Limb (tissue), 2 donors: Measurements from ENCODE around the gene ZBTB46.

Source experiments
- DNase-seq, 2 donors: peaks; one replicate each; pipeline ENCODE4 v3.0.0-alpha.2; 2016; ENCODE audit errors: extremely low spot score in 2 of 2

The ZBTB46 gene

DNA sequence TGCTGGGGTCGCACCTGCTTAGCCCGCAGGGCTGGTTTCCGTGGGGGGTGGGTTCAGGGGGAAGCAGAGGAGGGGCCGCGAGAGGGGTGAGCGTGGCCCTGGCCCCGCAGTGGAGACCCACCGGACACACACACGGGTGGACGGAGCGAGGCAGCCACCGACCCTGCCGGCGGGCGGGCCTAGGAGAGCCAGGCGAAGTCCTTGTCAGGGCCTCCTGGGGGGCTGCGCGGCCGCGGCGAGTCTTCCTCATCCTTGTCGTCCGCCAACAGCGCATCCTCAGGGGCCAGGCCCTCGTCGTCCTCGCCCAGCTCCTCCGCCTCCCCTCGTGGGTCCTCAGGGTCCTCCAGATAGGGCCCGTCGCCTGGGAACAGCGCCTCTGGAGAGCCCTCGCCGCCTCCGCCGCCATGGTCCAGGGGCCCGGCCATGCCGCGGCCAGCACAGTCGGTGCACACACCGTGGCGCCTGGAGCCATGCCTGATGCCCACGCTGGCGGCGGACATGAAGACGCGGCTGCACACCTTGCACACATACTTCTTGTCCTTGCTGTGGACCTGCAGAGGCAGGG is 84.2 kb downstream of the ZBTB46 start:
- no peak for DNase-seq

DNA sequence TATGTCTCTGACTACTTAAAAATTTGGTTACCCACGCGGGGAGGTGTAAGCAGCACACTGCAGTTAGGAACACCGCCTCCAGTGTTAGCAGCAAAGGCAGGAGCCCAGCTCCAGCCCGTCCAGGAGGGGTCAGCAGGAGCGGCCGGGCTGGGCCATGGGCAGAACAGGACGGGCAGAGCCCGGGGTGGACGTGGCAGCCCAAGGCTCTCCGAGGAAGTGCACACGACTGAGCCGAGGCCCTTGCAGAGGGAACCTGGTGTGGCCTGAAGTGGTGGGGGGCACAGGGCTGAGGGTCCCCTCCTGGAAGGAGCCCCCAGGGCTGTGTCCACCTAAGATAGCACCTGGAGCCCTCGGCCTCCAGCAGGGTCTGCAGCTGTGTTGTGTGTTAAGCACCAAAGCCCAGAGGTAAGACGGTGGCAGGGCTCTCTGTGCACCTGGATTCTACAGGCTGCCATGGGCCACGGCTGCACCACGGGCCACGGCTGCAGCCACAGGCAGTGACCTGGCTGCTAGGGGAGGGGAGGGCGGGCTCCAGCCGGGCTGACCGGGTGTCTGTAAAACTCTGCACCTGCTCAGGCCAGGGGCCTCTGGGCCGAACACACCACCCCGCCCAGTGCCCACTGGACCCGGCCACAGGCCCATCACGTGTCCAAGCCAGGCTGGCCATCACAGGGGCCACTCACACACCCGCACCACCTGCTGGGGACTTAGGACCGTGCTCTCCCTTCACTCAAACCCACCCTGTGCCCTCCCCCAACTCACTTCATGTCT is 84.9 kb downstream of the ZBTB46 start:
- DNase-seq, result no peak

DNA sequence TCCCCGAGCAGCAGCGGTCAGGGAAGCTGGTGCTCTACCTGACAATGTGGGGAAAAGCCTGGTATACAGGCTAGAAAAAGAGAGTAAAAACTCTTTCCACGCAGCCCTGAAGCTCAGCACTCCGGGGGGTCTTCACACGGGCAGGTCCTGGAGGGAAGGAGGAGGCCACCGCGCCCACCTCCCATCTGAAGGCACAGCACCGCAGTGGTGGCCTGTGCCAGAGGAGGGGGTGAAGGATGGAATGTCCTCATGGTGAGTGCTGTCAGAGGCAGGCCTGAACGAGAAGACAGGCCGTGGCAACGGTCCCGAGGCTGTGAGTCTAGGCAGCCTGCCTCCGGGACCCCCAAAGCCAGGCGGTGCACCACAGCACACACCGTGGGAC is 85.6 kb downstream of the ZBTB46 start:
- DNase-seq, result peak in 1 of 2 donors; percentile 20

DNA sequence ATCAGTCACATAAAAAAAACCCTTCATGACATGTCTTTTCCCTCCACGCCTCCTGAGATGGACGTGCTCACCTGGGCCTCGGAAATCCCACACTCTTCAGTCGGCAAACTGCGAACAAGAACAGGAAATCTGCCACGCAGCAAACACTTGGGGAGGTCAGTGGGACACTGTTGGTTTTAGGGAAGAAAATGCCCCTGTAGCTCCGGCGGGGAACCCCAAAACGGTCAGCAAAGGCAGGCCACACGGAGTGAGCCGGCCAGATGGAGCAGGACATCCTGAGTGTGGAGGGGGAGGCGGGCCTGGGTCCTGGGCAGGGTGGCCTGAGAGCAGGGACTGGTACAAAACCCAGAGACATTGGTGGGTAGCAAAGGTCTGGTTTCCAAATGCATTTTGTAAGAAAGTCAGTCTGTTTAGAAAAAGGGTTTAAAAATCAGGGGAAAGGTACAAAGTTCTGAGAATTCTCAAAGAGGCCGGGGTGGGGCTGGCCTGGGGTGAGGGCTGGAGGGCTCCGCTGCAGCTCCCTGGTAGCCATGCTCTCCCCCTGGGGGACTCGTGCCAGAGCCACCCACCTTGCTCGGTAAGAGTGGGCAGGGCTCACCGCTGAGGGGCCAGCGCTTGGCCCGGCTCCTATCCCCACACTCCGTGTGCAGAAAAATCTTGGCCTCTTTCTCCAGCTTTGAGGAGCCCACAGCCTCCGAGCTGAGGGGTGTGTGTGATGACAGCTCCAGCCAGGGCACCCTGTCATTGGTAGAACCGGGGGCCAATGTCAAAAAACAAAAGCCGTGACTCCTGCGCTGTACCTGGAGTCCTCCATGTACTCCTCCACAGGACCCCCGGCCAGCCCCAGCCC is 86.3 kb downstream of the ZBTB46 start:
- peak in 1 of 2 donors; percentile 20 for DNase-seq

DNA sequence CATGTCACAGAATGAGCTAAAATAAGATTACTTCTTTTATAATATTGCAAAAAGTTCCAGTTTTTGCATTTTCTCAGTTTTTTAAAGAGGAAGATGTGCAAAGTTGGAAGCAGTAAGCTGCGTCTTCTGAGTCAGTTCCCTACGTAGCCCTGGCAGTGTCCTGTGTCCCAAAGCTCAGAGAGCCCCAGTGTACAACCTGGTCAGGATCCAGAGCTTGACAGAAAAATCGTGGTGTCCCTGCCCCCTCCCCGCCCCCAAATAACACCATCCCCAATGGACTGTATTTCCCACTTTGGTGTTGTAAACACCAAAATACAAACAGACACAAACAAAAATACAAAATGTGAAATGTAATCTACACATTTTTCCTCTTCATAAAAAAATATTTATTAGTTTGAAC is 86.9 kb downstream of the ZBTB46 start:
- DNase-seq, result no peak

DNA sequence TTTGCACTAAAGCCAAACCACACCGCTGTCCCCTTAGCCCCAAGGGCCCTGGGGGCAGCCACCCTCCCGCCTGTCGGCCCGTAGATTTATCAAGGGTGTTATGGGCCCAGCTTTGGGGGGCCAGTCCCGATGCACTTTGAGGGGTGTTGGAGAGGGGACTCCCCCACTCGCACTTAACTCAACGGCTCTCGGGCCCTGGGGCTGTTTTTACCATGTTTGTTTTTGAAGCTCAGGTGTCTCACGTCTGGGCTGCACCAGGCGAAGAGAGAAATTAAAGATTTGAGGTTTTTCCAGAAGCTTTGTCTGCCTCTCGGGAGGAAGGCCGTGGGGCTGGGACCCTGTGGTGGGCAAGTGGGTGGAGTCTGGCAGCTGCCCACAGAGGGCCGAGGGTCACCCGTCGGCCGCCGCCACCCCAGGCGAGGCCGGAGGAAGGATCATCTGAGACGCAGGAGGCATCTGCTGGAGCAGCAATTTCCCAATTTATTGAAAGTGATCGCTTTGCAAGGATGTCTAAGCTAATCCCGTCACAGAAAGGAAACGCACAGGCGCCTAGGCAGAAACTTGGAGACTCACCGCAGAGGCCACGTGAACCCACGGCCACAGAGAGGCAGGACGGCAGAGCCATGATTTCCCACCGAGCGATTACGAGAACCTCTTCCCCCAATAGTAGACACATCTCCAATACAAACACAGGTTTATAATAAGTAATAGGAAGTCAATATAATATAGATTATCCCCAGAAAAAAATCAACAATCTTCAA is 87.7 kb downstream of the ZBTB46 start:
- no peak for DNase-seq

DNA sequence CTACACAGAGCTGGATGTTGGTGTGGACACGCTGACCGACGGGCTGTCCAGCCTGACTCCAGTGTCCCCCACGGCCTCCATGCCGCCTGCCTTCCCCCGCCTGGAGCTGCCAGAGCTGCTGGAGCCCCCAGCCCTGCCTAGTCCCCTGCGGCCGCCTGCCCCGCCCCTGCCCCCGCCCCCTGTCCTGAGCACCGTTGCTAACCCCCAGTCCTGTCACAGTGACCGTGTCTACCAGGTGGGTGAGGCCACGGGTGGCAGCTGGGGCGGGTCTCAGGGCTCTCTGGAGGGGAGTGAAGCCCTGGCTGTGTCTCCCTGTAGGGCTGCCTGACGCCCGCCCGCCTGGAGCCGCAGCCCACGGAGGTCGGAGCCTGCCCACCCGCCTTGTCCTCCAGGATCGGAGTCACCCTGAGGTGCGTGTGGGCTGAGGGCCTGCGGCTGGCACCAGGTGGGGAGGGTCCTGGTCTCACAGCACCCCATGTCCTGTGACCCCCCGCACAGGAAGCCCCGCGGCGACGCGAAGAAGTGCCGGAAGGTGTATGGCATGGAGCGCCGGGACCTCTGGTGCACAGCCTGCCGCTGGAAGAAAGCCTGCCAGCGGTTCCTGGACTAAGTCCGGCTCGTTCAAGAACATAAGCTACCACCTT is 88.6 kb downstream of the ZBTB46 start:
- no peak for DNase-seq

DNA sequence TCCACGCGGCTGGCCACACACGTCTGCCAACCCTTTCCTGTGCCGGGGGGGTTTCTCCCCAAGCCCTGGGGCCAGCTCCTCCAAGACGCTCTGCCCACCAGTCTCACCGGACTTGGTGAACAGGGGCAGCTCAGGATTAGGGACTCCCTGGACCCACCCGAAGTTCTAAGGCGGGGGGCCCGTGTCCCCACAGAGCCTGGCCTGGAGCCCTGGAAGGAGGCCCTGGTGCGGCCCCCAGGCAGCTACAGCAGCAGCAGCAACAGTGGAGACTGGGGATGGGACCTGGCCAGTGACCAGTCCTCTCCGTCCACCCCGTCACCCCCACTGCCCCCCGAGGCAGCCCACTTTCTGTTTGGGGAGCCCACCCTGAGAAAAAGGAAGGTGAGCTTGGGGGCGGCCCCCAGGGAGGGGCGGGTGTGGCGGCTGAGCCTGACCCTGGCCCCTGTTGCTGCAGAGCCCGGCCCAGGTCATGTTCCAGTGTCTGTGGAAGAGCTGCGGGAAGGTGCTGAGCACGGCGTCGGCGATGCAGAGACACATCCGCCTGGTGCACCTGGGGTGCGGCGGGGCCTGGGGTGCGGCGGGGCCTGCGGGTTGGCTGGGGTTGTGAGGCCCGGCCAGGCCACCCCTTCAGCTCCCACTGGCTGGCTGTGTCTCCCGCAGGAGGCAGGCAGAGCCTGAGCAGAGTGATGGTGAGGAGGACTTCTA is 89.2 kb downstream of the ZBTB46 start:
- no peak for DNase-seq

DNA sequence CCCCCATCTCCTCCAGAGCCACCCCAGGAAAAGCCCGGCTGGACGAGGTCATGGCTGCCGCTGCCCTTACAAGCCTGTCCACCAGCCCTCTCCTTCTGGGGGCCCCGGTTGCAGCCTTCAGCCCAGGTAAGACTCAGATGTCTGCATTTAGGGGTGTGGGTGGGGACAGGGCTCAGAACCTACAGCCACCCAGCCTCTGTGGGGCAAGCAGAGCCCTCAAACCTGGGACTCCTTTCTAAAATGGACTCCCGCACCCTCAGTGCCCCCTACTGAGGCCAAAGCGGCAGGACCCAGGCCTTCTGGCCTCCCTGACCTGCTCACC is 89.7 kb downstream of the ZBTB46 start:
- DNase-seq, result no peak

DNA sequence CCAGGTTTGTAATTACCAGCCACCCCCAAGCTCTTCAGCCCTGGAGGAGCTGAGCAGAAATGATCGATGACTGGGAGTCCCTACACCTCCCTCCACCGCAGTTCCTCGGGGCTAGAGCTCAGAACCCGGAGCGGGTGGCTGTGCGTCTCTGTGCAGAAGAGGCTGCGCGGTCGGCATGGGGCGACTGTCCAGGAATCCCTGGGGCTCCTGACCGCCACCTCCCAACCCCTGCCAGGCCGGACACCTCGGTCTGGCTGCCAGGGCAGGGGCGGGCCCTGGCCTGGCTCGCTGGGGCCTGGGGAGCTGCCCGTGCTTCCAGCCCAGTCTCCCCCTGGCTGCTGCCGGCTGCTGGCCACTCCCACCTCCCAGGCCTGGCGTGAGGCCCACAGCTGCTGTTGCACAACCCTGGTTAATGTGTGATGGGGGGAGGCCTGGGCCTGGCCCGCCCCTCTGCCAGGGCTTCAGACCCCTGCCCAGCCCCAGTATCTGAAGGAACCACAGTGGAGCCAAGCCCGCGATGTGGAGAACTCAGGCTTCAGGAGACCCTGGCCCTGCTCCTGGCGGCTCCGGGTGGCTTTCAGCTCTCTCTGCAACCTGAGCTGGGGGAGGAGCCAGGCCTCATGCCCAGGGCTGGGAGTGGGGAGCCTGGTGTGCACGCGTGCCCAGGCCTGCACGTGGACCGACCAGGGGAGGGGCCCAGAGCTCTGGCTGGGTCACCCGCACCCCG is 90.3 kb downstream of the ZBTB46 start:
- DNase-seq, result peak; percentile 86 to 92

DNA sequence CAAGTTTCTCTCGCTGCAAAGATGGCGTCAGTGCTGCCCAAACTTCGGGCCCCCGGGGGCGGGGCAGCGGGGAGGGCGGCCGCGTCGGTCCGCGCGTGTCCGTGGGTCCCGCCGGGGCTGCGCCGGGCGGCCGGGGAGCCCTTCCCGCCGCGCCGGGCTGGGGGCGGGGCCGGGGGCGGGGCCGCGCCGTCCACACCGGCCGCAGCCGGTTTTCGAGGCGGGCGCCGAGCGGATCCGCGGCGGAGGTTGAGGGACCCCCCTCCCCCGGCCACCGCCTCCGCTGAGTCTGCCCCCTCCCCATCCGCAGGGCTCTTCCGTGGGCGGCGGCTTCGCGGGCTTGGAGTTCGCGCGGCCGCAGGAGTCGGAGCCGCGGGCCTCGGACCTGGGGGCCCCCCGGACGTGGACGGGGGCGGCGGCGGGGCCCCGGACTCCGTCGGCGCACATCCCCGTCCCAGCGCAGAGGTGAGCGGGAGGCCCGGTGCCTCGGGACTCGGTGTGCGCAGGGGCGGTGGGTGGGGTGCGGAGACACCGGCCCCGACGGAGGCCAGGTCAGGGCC is 90.9 kb downstream of the ZBTB46 start:
- DNase-seq, result peak; percentile 15 to 74

DNA sequence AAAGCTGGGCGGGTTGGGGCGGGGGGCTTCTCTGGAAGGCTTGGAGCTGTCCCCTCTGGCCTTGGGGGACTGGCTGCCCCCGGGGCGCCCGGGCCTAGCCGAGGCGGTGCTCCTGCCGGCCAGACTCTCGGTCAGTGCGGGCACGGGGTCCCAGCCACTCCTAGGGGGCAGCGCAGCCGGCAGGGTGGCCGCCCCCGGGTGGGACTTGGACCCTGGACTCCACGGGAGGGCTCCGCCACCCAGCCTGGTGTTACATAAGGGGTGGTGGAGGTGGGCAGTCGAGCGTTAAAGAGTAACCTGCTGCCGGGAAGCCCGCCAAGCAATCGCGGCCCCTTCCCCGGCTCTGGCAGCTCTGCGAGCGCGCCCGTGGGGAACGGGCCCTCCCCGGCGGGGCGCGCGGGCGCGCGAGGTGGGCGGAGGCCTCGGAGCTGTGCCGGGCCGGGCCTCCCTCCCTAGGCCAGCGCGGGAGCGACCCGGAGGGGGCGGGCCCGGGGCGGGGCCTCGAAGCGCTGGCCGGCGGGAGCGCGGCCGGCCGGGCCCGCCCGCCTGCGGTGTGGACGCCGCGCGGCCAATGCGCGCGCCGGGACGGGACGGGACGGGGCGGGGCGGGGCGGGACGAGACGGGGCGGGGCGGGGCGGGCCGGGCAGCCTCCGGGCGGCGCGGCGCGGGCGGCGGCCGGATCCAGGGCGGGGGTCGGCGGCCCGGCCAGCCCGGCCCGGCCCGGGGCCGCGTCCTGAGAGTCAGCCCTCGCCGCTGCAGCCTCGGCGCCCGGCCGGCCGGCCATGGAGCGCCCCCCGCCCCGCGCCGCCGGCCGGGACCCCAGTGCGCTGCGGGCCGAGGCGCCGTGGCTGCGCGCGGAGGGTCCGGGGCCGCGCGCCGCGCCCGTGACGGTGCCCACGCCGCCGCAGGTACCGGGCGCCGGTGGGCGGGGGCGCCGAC is 91.7 kb downstream of the ZBTB46 start, which contains the start of gene SLC2A4RG:
Gene SLC2A4RG, plus strand, starts transcription at position 647 of the 940 bp plus-strand sequence. Its CDS starts 137 bp downstream, at position 784.
- DNase-seq, result peak; percentile 71 to 84

DNA sequence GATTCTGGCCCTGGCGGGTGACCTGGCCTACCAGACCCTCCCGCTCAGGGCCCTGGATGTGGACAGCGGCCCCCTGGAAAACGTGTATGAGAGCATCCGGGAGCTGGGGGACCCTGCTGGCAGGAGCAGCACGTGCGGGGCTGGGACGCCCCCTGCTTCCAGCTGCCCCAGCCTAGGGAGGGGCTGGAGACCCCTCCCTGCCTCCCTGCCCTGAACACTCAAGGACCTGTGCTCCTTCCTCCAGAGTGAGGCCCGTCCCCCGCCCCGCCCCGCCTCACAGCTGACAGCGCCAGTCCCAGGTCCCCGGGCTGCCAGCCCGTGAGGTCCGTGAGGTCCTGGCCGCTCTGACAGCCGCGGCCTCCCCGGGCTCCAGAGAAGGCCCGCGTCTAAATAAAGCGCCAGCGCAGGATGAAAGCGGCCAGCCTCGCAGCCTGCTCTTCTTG is 92.4 kb downstream of the ZBTB46 start:
- peak; percentile 31 to 70 for DNase-seq

DNA sequence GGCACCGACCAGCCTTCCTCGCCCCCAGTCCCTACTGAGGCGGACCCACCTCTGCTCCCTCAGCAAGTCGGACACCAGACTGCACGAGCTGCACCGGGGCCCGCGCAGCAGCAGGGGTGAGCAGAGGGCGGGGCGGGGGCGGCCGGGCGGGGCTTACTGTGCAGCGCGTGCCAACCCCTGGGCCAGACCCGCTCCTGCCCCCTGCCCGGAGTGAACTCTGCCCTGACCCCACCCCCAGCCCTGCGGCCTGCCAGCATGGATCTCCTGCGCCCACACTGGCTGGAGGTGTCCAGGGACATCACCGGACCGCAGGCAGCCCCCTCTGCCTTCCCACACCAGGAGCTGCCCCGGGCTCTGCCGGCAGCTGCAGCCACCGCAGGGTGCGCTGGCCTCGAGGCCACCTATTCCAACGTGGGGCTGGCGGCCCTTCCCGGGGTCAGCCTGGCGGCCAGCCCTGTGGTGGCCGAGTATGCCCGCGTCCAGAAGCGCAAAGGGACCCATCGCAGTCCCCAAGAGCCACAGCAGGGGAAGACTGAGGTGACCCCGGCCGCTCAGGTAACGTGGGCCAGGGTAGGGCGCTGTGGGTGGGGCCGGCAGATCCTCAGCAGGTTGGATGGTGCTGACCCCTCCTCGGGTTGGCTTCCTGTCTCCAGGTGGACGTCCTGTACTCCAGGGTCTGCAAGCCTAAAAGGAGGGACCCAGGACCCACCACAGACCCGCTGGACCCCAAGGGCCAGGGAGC is 92.9 kb downstream of the ZBTB46 start:
- no peak for DNase-seq

DNA sequence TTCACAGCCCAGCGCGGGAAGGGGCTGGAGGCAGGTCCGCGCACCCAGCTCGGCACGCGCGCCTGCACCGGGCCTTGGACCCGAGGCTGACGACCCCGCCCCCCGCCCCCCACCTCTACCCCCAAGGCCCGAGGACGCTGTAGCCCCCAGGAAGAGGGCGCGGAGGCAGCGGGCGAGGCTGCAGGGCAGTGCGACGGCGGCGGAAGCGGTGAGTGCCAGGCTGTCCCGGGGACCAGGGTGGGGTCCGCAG is 93.4 kb downstream of the ZBTB46 start:
- no peak for DNase-seq

DNA sequence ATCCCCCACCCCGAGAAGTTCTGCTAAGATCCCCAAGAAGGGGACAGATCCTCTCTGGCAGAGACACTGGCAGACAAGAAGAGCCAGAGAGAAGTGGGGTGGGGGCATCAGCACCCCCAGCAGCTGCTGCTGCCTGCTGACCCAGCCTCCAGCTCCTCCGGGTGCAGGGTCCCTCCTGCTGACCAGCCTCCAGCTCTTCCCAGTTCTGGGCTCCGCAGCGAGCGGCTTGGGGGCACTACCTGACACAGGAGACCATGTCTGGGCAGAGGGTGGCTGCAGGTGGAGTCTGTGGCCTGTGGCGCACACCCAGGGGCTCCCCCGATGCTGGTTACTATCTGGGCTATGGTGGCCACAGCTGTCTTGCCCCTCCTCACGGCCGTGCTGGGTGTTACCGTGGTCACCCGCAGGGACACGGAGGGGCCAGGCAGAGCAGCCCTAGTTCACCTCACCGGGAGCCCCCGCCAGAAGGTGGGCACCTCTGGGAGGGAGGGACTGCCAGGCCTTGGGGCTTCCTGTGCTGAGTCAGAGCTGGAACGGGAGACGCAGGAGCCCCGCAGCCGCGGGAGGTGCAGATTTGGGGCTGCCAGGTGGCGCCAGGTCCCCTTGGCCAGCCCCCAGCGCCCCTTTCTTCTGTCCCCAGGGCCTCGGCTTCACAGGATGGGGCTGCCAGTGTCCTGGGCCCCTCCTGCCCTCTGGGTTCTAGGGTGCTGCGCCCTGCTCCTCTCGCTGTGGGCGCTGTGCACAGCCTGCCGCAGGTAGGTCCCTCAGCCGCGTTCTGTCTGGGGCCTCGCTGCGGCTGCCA is 94.0 kb downstream of the ZBTB46 start:
- no peak for DNase-seq
